ENCODE results near the gene ABO.
"Not testable (repeated sequence)": the region's sequence is repeated elsewhere in the genome, so short reads cannot be mapped to it uniquely, and the experiment has no call there.

Gene ABO

GRCh38 chr9:133275105-133276000 is at the start of gene ABO:
Gene ABO (minus strand): TSS chr9:133275201.
- no peak for DNase-seq

DNA sequence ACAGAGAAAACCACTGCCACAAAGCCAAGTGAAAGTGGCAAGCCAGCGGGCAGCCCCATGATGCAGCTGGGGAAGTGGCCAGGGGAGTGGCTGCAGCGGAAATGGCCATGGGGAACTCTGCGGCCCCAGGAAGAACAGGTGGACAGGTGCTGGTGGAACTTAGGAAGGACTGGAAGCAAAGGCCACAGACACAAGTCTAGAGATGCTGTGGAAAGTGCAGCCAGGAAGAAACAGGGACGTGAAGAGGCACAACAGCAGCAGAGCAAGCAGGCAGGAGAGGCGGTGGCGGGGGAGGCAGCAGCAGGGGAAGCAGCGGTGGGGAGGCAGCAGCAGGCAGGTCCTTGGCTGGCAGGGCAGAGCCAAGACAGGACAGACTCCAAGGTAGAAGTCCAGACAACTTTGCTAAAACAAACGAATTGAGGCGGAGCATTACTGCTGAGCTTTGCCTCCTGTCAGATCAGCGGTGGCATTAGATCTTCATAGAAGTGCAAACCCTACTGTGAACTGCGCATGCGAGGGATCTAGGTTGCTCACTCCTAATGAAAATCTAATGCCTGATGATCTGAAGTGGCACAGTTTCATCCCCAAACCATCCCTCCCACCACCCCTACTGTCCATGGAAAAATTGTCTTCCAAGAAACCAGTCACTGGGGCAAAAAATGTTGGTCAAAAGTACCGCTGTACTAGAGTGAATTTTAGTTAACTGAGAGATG is 49.1 kb upstream of the ABO start:
- DNase-seq, result no peak

GRCh38 chr9:133323211-133323610 is 48.2 kb upstream of the ABO start:
- DNase-seq, result no peak

DNA sequence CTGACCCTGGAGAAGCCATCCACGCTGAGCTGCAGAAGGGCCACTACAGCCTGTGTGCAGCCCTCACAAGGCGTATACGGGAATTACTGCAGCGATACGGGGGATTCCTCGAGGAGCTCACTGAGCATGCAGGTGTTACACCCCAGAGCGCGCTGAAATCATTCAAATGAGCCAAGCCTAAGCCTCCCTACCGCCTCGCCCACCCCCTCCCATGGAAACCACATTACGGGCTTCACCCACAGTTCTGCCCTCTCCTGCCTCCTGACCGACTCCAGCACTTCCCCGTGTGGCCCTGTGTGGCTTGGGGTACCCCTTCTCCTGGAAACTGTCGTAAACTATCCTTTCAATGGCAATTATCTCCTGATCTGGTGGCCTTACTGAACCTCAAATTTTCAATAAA is 47.7 kb upstream of the ABO start:
- DNase-seq, result no peak

DNA sequence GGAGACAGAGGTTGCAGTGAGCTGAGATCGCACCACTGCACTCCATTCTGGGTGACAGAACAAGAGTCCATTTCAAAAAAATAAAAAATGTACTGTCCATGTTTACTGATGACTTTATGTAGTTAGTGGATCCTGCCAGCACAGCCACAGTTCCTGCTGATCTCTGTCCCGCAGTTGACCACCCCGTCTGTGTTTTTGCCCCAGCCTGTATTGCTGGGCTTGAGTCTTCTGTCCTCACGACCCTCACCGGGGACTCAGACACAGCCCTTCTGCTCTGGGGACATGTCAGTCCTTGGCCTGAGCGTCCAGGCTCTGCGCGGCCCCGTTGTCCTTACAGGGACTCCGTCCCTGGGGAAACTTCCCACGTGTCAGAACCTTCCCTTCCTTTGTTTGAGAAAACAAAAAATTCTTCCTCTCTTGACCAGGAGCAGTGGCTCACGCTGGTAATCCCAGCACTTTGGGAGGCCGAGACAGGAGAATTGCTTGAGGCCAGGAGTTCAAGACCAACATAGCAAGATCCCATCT is 46.5 kb upstream of the ABO start:
- no peak for DNase-seq

GRCh38 chr9:133320421-133320881 is 45.5 kb upstream of the ABO start:
- no peak for DNase-seq

DNA sequence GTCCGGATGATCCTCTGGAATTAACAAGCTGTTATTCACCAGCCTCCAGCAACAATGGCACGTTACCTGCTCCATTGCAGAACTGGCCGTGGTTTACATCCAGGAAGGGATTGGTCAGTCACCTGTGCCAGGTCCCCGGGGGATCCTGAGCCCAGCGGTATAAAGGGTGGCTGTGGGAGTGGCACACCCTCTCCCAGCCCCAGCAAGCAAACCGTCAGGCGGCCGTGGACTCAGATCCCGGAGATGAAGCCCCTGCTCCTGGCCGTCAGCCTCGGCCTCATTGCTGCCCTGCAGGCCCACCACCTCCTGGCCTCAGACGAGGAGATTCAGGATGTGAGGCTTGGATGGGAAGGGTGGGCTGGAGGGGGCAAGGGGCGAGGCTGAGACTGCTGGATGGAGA is 42.5 kb upstream of the ABO start:
- DNase-seq, result not testable (repeated sequence)

GRCh38 chr9:133315997-133316396 is 41.0 kb upstream of the ABO start:
- DNase-seq, result no peak

DNA sequence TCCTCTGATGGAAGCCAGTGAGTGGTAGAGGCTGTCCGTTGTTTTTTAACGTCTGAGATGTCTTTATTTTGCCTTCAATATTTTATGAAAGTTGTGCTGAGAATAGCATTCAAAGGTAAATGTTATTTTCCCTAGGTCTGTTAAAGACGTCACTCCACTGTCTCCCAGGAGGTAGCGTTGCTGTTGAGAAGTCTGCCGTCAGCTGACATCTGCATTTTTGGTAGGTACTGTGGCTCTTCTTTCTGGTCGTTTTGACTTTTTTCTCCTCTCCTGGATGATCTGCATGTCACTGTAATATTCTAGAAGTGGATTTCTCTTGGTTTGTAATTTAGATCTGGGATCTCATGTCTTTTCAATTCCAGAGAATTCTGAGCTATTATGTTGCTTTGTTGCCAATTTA is 34.6 kb upstream of the ABO start:
- DNase-seq, result no peak

- DNase-seq, result no peak
Measured at GRCh38 chr9:133307301-133307700, 32.3 kb upstream of the ABO start.

- DNase-seq, result peak; percentile 12
Measured at GRCh38 chr9:133306242-133307204, 31.5 kb upstream of the ABO start.

GRCh38 chr9:133305731-133306130 is 30.7 kb upstream of the ABO start:
- DNase-seq, result no peak

DNA sequence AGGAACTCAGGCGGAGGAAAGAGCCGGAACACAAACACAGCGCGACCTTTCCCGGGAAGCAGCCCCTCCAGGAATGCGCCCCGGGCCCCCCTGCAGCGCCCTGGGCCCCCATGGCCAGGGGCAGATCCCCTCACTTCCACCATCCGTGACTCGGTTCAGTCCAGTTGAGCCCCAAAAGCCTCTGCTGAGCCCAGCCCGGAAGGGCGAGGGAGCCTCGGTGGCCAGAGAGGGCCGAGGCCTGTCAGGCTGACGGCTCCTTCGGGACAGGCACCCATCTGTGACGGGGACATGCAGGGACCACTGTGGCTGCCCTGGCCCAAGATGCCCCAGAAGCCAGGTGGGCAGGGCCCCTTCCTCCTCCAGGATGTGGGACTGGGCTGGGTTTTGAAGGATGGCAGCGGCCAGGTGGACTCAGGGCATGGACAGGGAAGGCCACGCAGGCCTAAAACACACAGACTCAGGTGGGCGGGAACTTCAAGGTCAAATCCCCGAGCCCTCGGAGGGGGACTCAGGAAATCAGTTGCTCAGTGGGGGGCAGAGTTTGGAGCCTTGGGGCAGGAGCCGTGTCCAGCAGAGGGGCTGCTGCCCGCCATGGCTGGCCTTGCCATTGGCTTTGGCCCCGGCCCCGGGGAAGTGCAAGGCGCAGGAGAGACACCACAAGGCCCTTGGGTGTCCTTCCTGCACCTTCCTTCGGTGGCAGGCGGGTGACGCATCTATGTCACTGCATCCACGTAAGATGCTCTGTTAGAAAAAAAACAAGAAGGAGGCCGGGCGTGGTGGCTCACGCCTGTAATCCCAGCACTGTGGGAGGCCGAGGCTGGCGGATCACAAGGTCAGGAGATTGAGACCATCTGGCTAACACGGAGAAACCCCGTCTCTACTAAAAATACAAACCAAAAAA is 29.7 kb upstream of the ABO start:
- no peak for DNase-seq

DNA sequence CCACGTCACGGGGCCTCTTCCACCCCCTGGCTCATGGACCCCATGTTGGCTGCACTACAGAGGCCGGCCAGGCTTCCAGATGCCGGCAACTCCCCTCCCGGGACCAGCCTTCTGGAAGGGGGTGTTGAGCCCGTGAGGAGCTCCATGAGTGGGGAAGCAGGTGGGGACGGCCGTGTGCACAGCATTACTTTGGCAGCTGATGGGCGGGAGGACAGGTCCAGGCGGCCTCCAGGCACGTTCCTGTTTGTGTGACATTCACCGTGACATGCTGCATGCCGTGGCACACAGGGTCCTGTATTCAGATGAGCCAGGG is 29.1 kb upstream of the ABO start:
- DNase-seq, result no peak

- DNase-seq, result no peak
Measured at GRCh38 chr9:133303266-133304157, 28.5 kb upstream of the ABO start.

DNA sequence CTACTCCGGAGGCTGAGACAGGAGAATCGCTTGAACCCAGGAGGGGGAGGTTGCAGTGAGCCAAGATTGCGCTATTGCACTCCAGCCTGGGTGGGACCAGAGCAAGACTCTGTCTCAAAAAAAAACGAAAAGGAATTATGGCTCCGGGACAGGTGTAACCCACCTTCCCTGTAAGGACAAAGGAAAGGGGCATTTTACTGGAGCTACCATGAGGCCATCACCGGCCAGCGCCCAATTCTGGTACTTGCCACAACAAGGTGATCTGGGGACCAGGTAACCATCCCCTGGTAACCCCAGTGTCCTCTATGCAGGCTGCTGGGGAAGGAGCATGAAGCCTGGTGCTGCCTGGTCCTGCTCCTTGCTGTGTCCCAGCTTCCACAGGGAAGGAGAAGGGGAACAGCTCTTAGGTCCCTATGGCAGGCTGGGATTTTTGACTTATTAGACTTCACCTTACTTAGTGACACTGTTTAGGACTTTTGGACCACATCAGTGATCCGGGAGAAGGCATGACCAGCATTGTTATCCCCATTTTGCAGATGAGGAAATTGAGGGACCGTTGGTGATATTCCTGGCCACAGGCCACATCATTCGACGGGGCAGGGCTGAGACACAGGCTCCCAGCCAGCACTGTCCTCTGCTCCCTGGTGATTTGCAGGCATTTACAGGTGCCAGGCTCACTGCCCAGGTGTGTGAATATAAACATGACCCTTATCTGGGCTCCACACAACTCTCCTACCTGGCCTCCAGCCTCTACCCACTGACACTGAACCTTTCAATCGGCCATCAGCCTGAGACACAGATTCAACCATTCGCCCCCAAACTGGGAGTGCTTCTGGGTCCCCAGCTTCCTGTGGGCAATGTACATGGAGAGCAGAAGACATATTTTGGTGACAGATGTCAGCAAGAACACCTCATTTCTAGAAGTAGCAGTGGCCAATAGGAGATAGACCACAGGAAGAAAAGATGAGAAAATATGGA is 26.5 kb upstream of the ABO start:
- no peak for DNase-seq

GRCh38 chr9:133299996-133300395 is 25.0 kb upstream of the ABO start:
- DNase-seq, result not testable (repeated sequence)

DNA sequence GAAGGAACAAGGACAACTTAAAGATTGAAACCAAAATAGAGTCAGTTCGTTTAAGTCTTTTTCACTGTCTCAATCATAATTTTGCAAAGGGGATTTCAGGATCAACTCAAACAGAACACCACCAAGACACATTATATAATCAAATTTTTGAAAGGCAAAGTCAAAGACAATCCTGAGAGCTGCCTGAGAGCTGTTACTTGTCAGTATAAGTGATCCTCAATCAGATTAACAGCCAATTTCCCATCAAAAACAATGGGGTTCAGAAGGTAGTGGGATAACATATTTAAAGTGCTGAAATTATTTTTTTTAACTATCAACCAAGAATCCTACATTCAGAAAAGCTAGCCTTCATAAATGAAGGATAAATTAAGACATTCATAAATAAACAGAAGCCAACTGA is 19.3 kb upstream of the ABO start:
- no peak for DNase-seq

DNA sequence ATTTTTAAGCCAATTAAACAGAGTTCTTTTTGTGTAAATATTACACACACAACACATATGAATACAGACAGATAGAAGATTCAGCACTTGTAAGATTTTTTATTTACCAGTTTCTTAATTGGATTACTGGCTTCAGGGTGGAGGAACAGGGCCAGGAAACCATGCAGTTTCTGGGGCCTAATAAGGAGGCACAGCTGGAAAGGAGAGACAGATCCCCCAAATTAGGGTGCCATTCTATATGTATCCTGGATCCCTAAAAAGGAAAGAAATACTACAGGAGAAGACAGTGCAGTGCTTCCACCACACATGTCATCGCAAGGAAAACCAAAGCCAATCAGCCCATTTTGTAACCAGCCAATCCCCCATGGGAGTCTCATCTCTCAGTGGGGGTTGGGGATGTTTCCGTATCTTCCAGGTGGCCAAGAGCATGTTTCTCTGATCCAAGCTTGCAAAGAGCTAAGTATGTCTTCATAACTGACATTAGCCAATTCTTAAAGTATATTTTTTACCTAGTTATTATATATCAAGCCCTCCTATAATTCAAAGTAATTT is 15.8 kb upstream of the ABO start:
- DNase-seq, result no peak

All from EL (cell line).